Thoracic aorta (tissue), 2 donors: ENCODE data around the gene GPRC5B. TPM values are rescaled to one million over a fixed set of nuclear protein-coding genes. Genes with fewer than 3 reads are reported as not detected.
A peak's percentile ranks its signal among the peaks of the same experiment; 100 is the strongest.

Source experiments
- ATAC-seq: fragments of 150-250 bp; one replicate; pipeline ENCODE4 v1.8.0; 2017; ENCODE audit warnings: low read depth; ENCODE audit not compliant: insufficient number of reproducible peaks, low FRiP score
- DNase-seq: peaks from one replicate; pipeline ENCODE4 v3.0.0-alpha.2; 2020; ENCODE audit warnings: low spot score
- H3K27ac ChIP-seq, 2 donors: fragments of 200-600 bp; sonication (generic); 1 replicate in 1 of 2; 2 replicates in 1 of 2; pipeline ENCODE4 v1.5.1; 2016; ENCODE audit warnings: mild to moderate bottlenecking in 2 of 2, moderate library complexity in 2 of 2
- H3K27me3 ChIP-seq: fragments of 200-600 bp; sonication (generic); replicated peaks from 2 replicates; pipeline ENCODE4 v1.6.0; 2016; ENCODE audit warnings: mild to moderate bottlenecking; ENCODE audit not compliant: insufficient read depth
- H3K36me3 ChIP-seq: fragments of 200-600 bp; sonication (generic); one replicate; pipeline ENCODE4 v1.5.1; 2016
- H3K4me1 ChIP-seq, 2 donors: fragments of 200-600 bp; sonication (generic); 1 replicate in 1 of 2; 2 replicates in 1 of 2; pipeline versions ENCODE4 v1.5.1 to v1.6.0; 2016; ENCODE audit warnings: low read depth in 2 of 2, mild to moderate bottlenecking in 1 of 2; ENCODE audit not compliant: control insufficient read depth in 1 of 2
- H3K4me3 ChIP-seq: fragments of 200-600 bp; sonication (generic); 2 replicates; pipeline ENCODE4 v1.5.1; 2016; ENCODE audit warnings: mild to moderate bottlenecking
- H3K9me3 ChIP-seq: fragments of 200-600 bp; sonication (generic); 2 replicates; pipeline ENCODE4 v1.5.1; 2016
- total RNA-seq, 2 donors: library from RNA; depleted of rRNA; stranded (reverse); fragments of >200 nt; gene quantifications; one replicate each; pipeline versions ENCODE4 v1.1.0 to v1.2.3, GENCODE V29; 2016
- TF ChIP-seq, protein P1 (sequence below): fragments of 200-600 bp; sonication (generic); IDR thresholded peaks from one replicate; pipeline ENCODE4 v1.5.1; 2019; ENCODE audit warnings: antibody characterized with exemption

The GPRC5B gene
- total RNA-seq, 2 donors from 2014 or later, result 9.6 to 16.1 TPM

DNA sequence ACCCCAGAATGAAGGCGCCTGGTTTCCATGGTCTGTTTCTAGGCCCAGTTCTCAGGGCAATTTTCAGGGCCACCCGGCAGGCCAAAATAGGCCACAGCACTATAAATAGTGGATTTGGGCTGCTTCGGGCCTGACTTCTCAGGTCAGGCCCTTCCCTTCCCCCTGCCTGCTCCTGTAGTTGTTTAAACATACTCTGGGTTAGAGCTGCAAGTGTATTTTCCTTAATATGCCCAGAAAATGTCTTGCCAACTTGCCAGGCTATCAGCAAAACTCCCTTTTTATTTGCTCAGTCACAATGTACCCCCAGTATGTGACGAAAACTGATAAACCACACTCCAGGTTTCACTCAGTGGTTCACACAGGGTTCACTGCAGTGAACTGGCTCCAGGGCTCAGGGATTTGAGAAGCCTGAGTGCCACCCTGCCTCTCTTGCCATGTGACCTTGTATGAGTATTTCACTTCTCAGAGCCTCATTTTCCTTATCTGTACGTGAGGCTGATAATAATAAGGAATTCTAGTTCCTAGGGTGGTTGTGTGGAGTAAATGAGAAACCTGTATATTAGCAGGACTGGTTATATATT is 76.5 kb downstream of the GPRC5B start:
- H3K27ac ChIP-seq, result peak overlapping the region; percentile 46 to 49
- TF ChIP-seq, protein P1, sequence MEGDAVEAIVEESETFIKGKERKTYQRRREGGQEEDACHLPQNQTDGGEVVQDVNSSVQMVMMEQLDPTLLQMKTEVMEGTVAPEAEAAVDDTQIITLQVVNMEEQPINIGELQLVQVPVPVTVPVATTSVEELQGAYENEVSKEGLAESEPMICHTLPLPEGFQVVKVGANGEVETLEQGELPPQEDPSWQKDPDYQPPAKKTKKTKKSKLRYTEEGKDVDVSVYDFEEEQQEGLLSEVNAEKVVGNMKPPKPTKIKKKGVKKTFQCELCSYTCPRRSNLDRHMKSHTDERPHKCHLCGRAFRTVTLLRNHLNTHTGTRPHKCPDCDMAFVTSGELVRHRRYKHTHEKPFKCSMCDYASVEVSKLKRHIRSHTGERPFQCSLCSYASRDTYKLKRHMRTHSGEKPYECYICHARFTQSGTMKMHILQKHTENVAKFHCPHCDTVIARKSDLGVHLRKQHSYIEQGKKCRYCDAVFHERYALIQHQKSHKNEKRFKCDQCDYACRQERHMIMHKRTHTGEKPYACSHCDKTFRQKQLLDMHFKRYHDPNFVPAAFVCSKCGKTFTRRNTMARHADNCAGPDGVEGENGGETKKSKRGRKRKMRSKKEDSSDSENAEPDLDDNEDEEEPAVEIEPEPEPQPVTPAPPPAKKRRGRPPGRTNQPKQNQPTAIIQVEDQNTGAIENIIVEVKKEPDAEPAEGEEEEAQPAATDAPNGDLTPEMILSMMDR, result no peak
- peaks cover 11 to 20% of the 10 kb centered on the region in 2 donors for H3K4me1 ChIP-seq
- no peaks in the 10 kb centered on the region for H3K9me3 ChIP-seq
- no peaks in the 10 kb centered on the region for H3K36me3 ChIP-seq
- no peaks in the 10 kb centered on the region for H3K27me3 ChIP-seq
- no peak overlapping the region for H3K4me3 ChIP-seq
- DNase-seq (no peak), ATAC-seq (no peak)

Other genes starting within 250 kb of the GPRC5B start
- 10 to 100 TPM in 1 of 2 donors, 1 to 10 TPM in 1; 6.5 to 10.6 TPM for gene KNOP1, start 166.6 kb downstream of the GPRC5B start, total RNA-seq
- gene IQCK, start 166.6 kb downstream of the GPRC5B start, total RNA-seq, result 10 to 100 TPM; 17.5 to 18.1 TPM
- not detected for gene GPR139, start 189.0 kb upstream of the GPRC5B start, total RNA-seq